HG03378 (cell line): ENCODE data around the gene KRT31.
"Not testable (repeated sequence)": the region's sequence is repeated elsewhere in the genome, so short reads cannot be mapped to it uniquely, and the experiment has no call there.

Experiments used
- ATAC-seq: cut with Tn5 transposase; IDR thresholded peaks from one replicate; pipeline ENCODE4 v1.9.1; 2021; ENCODE audit warnings: mild to moderate bottlenecking, moderate library complexity; ENCODE audit not compliant: unreplicated experiment

KRT31 gene

DNA sequence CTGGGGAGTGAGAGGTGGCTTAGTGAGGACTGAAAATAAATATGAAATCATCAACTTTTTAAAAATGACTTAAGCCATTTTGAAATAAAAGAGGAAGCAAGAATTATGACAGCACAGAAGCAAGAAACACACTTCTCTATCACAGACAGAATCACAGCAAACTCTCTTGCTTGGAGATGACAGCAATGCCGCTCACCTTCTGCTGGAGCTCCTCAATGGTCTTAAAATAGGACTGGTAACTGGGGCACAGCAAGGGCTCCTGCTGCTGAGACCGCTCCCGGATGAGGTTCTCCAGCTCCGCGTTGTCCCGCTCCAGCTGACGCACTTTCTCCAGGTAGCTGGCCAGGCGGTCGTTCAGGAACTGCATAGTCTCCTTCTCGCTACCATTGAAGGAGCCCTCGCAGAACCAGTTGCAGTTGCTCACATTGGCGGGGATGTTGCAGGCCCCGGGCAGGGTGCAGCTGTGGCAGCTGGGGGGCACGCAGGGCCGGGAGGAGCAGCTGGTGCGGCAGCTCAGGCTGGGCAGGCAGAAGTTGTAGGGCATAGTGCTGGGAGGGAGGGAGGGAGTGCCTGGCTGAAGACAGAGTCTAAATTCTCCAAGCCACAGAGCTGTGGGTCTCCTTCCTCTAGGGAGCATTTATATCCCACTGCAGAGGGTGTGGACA is at the start of gene KRT31:
TSS of gene KRT31 (minus strand) at position 613 of the 665 bp plus-strand sequence. CDS start at position 544, 69 bp downstream.
- no peak for ATAC-seq

DNA sequence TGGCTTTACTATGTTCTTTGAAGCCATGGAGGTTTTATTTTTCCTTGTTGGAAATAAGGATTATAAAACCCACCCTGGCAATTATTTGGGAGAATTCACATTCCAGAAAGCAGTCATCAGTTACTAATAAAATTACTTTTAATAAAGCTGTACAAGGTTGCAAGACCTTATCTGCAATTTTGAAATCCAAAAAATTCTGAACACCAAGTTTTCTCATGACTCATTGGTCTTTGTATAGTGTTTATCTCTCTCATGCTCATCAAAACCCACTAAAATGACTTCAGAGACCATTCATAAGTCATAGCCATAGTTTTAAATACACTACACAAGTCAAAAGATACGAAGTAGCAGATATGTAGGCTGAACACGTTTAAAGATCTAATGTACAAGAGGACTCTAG is 49.4 kb upstream of the KRT31 start:
- ATAC-seq, result no peak

DNA sequence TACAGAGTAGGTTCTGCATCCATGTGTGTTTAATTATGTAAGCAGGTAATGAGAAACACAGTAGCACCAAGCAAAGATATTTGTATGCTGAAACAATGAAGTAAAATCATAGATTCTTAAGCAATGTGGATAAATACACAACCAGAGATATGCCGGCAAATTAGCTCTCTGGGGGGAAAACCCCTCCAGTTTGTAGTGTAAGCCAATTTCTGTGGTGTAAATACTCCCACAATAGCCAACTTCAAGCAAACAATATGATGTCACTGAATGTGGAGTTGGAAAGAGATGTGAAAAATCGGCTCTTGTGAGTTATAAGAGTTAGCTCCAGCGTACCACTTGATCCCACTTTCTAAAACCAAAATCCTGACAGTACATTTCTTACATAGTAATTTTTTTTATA is 47.2 kb upstream of the KRT31 start:
- ATAC-seq, result no peak

GRCh38 chr17:41444186-41444585 is 46.8 kb upstream of the KRT31 start:
- ATAC-seq, result no peak

DNA sequence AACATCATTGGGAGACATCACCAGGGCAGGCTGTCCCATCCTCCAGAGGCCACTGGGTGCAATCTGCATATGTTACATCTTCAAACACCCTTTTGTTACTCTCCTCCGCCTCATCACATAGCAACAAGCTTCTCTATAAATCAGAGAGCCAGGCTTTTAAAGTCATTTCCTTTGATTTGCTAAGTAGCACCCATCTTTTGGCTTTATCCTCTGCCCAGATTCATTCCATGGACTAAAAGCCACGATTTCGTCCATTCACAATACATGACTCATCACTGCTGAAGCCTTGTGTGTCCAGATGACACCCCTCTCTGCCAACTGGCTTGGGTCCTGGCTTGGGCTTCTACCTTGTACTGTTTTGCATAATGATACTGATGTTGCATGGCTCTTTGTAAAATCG is 45.3 kb upstream of the KRT31 start:
- no peak for ATAC-seq

DNA sequence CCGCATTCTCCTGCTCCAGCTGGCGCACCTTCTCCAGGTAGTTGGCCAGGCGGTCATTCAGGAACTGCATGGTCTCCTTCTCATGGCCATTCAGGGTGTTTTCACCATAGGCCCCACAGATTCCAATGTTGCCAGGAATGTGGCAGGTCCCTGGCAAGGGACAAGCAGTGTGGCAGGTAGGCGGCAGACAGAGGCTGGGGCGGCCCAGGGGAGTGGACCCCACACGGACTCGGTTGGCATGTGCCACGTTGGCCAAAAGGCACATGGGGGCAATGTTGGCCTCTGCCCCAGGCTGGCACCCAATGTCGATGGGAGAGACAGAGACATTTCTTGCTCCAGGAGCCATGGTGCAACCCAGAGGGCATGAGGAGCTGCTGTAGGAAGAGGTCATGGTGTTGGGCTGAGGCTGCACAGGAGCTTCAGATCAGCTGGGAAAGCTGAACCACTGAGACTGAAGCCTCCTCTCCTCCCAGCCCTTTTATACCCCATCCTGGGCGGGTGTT is 43.2 kb upstream of the KRT31 start, which contains the start of gene KRT38:
TSS of gene KRT38 (minus strand) at position 453 of the 503 bp plus-strand sequence. CDS start at position 391, 62 bp downstream.
- ATAC-seq, result no peak

DNA sequence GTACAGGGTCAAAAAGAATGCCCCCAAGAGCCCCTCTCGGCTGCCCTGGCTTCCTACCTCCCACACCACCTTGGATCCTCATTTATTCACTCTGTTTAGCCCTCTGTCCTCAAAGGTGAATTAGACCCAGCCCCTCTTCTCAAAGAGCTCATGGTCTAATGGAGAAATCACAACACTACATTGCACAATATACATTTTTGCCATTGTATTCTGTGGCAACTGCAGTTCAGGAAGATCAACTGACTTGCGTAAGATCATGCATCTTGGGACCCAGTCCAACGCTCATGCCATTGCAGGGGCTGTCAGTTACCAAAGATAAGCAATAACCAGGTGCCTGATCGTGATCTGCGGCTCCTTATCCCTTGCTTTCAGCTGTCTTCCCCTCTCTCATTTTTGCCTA is 42.0 kb upstream of the KRT31 start:
- no peak for ATAC-seq

- ATAC-seq, result no peak
Observed at GRCh38 chr17:41437769-41438168, 40.4 kb upstream of the KRT31 start.

- ATAC-seq, result no peak
Observed at GRCh38 chr17:41437254-41437653, 39.8 kb upstream of the KRT31 start.

DNA sequence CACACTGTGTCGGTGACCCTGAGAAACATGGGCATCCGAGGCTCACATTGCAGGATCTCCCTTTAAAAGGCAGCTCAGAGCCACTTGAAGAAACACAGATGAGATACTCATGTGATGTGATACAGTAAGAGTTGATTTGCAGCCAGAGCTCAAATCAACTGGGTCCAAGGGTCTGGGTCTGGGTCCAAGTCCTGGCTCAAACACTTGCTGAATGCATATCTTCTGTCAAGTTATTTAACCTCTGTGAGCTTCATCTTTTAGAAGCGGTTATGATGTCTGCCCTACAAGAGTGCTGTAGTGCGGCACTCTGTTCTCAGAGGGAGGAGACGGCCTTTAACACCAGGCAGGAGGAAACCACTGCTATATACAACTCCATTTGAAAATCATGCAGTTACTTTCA is 37.0 kb upstream of the KRT31 start:
- ATAC-seq, result no peak

DNA sequence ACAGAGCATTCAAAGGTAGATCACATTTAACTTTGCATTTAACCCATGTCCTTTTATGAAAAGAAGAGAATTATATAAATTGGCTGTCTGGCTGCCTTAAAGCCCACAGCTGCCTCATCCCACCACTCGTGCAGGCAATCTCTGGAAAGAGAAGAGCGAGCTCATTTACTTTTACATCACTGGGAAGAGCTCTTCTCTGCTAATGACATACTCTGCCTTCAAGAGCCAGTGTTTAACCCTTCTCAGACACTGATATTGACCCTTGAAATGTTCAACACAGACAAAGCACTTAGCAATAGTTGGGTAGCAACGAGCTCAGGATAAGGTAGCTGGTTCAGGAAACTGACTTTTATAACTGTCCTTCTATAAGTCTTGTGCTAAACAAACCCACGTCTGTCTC is 36.6 kb upstream of the KRT31 start:
- ATAC-seq, result no peak

- no peak for ATAC-seq
Observed at GRCh38 chr17:41433586-41433985, 36.2 kb upstream of the KRT31 start.

DNA sequence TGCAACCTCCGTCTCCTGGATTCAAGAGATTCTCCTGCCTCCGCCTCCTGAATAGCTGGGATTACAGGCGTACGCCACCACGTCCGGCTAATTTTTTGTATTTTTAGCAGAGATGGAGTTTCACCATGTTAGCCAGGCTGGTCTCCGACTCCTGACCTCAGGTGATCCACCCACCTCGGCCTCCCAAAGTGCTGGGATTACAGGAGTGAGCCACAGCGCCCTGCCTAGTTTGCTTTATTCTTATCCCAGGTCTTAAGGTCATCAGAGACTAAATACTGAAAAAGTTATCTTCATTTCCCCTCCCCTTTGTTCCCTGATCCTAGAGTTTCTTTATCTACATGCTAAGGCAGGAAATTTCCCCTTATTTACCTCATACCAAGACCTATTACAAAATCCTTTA is 33.0 kb upstream of the KRT31 start:
- ATAC-seq, result not testable (repeated sequence)

GRCh38 chr17:41429667-41430066 is 32.3 kb upstream of the KRT31 start:
- no peak for ATAC-seq

DNA sequence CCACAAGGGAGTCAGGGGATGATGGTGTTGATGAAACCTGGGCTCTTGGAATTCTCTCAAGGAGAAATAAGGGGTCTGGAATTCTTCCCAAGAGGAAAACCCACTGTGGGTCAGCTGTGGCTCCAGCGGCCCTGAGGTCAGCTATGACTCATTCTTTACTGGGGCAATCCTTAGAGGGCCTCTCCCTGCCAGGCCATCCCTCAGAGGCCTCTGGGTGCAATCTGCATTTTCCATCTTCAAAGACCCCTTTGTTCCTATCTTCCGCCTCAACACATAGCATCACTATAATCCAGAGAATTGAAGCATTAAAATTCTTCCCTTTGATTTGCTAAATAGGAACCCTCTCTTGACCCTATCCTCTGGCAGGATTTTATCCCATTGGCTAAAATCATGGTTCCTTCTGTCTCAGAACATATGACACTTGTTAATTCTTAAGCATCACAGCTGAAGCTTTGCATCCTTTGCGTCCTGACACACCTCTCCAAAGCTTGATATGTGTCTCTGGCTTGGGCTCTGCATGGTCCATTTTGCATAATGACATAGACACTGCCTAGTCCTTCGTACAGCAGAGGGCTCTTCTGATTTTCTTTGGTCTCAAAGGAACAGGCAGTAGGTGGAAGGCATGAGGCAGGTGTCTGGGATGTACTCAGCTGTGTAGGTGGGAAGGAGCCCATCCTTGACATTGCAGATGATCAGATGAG is 31.3 kb upstream of the KRT31 start:
- no peak for ATAC-seq

- no peak for ATAC-seq
Observed at GRCh38 chr17:41424111-41424635, 26.8 kb upstream of the KRT31 start, which contains the start of gene KRT37. TSS of gene KRT37 (minus strand) at chr17:41424585. CDS start at chr17:41424523, 62 bp downstream.

DNA sequence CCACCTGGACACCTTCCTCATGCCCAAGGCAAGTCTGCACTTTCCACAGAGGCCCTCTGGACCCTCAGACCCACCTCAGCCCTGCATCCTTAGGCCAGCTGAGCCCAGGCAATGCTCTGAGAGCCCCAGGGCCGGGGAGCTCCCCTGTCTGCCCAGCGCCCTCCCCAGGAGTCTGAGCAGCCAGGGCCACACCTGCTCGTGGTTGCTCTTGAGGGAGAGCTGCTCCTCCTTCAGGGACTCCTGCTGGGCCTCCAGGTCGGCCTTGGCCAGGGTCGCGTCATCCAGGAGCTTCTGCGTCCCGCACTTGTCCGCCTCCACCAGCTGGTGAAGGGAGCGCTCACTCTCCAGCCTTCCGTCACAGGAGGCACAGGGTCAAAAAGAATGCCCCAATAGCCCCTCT is 25.2 kb upstream of the KRT31 start:
- ATAC-seq, result not testable (repeated sequence)

DNA sequence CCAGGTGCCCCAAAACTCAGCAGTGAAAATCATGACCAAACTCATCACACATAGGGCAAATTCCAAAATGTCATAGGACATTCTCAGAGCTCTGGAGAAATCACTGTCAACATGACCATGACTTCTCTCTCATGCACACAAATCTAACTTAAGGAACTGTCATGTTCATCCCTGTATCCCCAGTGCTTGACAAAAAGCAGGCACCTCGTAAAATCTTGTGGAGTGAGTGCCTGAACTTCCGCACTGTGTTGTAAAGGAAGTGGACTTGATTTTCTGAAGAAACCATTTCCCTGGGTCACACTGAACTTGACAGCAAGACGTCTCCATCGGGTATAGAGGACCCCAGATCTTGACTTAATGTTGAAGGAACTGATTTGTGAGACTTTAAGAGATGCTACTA is 24.2 kb upstream of the KRT31 start:
- no peak for ATAC-seq

DNA sequence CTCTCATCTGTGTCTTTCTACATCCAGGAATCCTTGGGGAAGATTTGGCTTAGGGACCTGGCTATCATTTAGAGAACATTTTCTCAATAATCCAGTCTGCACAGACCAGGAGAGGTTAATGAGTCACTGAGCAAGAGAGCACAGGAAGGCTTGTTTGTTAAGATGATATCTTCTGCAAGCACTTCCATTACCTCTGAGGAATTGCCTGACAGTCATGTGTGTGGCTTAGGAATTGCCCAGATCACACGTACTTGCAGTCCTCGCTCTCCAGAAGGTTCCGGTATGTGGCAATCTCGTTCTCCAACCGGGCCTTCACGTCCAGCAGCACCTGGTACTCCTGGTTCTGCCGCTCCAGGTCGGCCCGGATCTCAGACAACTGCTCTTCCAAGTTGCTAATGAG is 23.7 kb upstream of the KRT31 start:
- ATAC-seq, result no peak

DNA sequence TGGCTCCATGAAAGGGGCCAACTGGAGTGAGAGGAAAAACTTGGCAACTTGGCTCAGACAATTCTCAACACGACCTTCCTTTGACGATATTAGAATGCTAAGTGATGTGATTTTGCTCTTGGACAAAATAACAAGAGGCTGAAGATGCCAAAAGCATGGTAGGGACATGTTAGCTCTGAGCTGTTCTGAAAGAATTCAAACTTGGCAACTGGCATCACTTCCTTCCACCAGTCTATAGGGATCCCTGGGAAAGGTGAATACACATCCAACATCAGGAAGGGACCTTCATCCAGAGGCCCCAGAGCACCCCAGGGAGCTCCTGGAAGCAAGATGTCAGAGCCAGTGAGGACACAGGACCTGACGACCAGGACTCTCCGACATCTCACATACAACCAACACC is 22.7 kb upstream of the KRT31 start:
- no peak for ATAC-seq

DNA sequence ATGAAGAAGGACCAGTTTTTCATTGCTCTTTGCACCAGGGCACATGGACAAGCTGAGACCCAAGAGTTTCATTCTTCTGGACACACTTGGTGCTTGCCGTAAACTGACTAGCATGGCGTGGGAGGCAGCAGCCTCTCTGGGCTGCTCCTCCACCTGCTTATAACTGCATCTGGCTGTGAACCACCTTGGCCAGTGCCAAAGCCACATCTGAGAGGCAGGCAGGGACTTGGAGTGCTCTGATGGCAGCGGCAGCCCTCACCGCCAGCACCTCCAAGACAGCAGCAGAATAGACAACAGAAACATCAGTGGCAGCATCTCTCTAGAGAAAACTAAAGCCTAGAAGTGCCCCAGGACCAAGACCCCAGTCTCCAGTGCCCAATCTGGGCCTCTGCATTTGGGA is 22.3 kb upstream of the KRT31 start:
- no peak for ATAC-seq
